Sigmoid colon (tissue), 3 donors: ENCODE results near the gene TXLNG.

ENCODE experiments used
- POLR2A ChIP-seq, 2 donors: fragments of 450-650 bp; IDR thresholded peaks; one replicate each; pipeline ENCODE4 v1.6.1; 2016; ENCODE audit warnings: antibody characterized with exemption in 2 of 2, mild to moderate bottlenecking in 2 of 2, moderate library complexity in 2 of 2
- TF ChIP-seq, protein P1 (sequence below), 4 experiments: fragments of 450-650 bp in 3 of 4; fragments of 200-600 bp in 1 of 4; IDR thresholded peaks; one replicate each; pipeline ENCODE4 v1.5.1; 2016 to 2019; ENCODE audit warnings: antibody characterized with exemption in 4 of 4, mild to moderate bottlenecking in 3 of 4, moderate library complexity in 2 of 4

DNA sequence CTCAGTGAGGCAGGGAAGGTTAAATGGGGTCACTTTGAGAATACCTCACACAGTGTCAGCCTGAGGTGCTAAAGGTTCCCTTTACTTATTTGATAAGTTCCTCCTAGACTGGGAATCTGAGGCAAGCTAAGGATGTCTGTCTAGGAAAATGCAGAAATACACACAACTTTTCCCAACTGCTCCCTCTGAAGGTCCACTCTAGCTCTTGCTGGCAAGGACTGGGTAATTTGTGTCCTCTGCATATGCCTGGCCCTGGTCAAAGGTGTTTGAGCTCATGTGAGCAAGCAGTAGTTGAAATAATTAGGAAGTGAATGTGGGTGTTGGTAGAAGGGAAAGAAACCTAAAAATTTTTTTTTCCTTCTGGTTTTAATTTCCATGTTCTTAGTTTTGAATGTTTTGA is 21.3 kb downstream of the TXLNG start:
- TF ChIP-seq, protein P1, sequence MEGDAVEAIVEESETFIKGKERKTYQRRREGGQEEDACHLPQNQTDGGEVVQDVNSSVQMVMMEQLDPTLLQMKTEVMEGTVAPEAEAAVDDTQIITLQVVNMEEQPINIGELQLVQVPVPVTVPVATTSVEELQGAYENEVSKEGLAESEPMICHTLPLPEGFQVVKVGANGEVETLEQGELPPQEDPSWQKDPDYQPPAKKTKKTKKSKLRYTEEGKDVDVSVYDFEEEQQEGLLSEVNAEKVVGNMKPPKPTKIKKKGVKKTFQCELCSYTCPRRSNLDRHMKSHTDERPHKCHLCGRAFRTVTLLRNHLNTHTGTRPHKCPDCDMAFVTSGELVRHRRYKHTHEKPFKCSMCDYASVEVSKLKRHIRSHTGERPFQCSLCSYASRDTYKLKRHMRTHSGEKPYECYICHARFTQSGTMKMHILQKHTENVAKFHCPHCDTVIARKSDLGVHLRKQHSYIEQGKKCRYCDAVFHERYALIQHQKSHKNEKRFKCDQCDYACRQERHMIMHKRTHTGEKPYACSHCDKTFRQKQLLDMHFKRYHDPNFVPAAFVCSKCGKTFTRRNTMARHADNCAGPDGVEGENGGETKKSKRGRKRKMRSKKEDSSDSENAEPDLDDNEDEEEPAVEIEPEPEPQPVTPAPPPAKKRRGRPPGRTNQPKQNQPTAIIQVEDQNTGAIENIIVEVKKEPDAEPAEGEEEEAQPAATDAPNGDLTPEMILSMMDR (IDR thresholded peaks at IDR 0.05): no peak
- no peak for TF ChIP-seq POLR2A (IDR thresholded peaks at IDR 0.05)
